Measurements from ENCODE around the gene CCDC117. TPM values are rescaled to one million over a fixed set of nuclear protein-coding genes. Genes with fewer than 3 reads are reported as not detected.
A peak's percentile ranks its signal among the peaks of the same experiment; 100 is the strongest.

Gene CCDC117
- total RNA-seq, 4 donors from 2014 or later = 19.9 to 27.4 (median 20.1) TPM

DNA sequence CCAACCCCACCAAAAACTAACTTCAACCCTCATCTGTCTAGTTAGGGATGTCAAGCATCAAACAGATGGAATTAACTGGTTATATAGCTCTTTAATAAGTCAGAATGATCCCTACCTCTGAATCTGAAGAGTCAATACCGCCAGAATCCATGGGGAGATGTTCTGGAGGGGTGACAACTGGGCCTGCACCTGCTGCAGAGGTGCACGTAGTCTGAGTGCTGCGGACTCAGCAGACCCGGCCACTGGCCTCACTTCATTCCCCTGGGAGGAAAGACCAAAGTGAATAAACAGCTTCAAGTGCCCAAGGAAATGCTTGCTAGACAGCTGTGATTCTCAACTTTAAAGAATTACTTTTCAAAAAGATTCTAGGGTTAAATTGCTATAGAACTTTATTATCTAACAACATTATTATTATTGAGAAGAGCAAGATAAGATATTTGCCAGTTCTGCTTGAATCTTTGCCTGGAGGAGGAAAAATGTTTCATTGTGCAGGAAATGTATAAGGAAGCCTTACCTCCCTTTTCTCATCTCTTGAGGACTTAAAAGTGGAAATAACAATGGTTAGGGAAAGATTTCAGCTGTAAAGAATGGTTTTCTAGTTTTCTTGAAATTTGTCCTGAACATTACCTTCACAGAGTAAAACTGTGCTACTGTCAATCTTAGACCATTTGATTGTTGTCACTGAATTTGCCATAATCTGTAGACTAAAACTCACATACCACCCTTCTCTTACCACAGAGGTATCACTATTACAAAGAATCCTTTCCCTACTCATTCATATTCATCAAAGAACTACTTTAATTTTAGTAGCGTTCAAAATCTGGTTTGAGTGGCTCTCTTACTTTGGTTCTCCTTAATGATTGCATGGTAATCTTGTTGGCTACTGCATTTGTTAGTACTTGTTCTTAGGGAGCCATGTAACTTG lies 23.7 kb downstream of the CCDC117 start:
- 85% methylated on average over 5 of the region's 5 CpGs for WGBS
- Histone ChIP-seq H3K4me3 (no peak overlapping the region), H3K36me3 (peaks cover 34 to 68% (median 54%) of the 10 kb centered on the region in 4 donors), H3K9me3 (no peaks in the 10 kb centered on the region), H3K27ac (replicated peaks in 1 of 4) (peak overlapping the region in 1 of 4 donors; percentile 9), H3K27me3 (no peaks in the 10 kb centered on the region), H3K4me1 (peaks cover 39 to 52% (median 50%) of the 10 kb centered on the region in 4 donors)
- intact Hi-C loops (cut with DNase I) = no loop called here
- TF ChIP-seq POLR2AphosphoS5 (IDR thresholded peaks at IDR 0.05) (no peak), POLR2A (IDR thresholded peaks at IDR 0.05; ENCODE audit: low read depth) (no peak), EP300 (IDR thresholded peaks at IDR 0.05) (no peak)
- TF ChIP-seq, protein P1, sequence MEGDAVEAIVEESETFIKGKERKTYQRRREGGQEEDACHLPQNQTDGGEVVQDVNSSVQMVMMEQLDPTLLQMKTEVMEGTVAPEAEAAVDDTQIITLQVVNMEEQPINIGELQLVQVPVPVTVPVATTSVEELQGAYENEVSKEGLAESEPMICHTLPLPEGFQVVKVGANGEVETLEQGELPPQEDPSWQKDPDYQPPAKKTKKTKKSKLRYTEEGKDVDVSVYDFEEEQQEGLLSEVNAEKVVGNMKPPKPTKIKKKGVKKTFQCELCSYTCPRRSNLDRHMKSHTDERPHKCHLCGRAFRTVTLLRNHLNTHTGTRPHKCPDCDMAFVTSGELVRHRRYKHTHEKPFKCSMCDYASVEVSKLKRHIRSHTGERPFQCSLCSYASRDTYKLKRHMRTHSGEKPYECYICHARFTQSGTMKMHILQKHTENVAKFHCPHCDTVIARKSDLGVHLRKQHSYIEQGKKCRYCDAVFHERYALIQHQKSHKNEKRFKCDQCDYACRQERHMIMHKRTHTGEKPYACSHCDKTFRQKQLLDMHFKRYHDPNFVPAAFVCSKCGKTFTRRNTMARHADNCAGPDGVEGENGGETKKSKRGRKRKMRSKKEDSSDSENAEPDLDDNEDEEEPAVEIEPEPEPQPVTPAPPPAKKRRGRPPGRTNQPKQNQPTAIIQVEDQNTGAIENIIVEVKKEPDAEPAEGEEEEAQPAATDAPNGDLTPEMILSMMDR (IDR thresholded peaks at IDR 0.05) = no peak
- no peak for DNase-seq (ENCODE audit: extremely low spot score)

DNA sequence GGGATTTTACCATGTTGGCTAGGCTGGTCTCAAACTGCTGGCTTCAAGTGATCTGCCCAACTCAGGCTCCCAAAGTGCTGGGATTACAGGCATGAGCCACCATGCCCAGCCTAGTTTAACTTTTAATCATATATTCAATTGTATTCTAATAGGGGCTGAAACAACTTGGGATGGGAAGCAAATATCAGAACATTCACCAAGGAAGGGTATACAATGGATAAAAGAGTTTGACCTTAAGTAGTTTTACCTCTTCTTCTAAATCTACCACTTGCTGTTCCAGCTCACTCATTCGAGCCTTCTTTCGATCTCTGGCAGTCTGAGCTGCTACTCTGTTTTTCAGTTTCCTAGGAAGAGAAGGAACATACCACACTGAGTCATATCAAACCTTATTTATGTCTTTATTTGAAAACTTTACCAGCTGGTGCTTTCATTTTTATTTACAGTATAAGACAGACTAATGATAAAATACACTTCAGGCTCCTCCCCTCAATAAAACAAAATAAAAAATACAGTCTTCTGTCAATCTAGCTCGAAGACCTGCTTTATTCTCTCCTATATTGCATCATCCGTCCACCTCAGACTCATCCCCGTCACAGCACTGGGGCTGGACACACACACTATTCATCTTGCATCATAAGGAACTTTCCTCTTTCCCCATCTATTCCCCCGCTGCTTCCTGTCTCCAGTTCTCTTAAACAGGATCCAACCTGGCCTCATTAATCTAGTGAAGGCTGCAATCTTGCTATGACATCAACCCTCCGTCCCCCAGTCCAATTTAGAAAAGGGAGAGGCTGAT lies 26.5 kb downstream of the CCDC117 start:
- intact Hi-C loops (cut with DNase I) = no loop called here
- peak; percentile 92 for DNase-seq (ENCODE audit: extremely low spot score)
- H3K9me3 ChIP-seq = no peaks in the 10 kb centered on the region
- H3K27me3 ChIP-seq = no peaks in the 10 kb centered on the region
- H3K27ac ChIP-seq (replicated peaks in 1 of 4) = peak overlapping the region; percentile 99 to 100 (median 100)
- peaks cover 33 to 52% (median 40%) of the 10 kb centered on the region in 4 donors for H3K36me3 ChIP-seq
- WGBS = 2% methylated on average over 7 of the region's 7 CpGs
- peaks cover 56 to 71% (median 66%) of the 10 kb centered on the region in 4 donors for H3K4me1 ChIP-seq
- peak; percentile 84 for TF ChIP-seq POLR2A (IDR thresholded peaks at IDR 0.05; ENCODE audit: low read depth)
- TF ChIP-seq, protein P1 (IDR thresholded peaks at IDR 0.05) = no peak
- TF ChIP-seq POLR2AphosphoS5 (IDR thresholded peaks at IDR 0.05) = peak; percentile 79 to 92
- TF ChIP-seq EP300 (IDR thresholded peaks at IDR 0.05) = no peak
- peak overlapping the region; percentile 88 to 100 (median 96) for H3K4me3 ChIP-seq

DNA sequence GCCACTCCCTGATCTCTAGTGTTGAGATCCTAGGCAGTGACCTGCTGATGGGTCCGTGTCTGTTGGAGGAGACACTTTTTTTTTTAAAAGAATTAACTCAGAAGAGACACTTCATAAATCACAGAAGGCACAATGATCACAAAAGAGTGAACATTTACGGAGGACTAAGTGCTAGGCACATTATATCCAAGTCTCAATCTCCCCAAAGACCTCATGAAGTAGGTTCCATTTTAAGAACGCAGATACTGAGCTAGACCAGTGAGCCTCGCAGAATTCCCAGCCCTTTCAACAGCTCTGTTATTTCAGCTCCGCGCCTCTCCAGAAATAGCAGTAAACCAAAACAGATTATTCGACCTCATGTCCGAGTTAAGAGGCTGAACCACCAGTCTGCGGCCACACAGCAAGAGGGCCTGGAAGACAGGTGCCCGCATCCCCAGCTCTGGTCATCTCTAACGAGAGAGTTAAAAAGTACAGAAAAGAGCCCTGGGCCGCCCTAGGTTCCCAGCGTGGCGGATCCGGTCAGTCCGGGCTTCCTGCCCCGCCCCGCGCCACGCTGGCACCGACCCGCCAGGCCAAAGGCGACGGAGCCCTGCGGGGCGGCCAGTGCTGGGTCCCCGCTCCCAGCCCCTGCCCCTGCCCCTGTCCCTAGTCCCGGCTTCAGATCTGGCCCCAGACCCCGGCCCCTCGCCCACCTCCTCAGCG lies 27.3 kb downstream of the CCDC117 start:
- Histone ChIP-seq H3K4me3 (peak overlapping the region; percentile 88 to 100 (median 96)), H3K4me1 (peaks cover 56 to 67% (median 63%) of the 10 kb centered on the region in 4 donors), H3K9me3 (no peaks in the 10 kb centered on the region), H3K27me3 (no peaks in the 10 kb centered on the region), H3K27ac (replicated peaks in 1 of 4) (peak overlapping the region; percentile 99 to 100 (median 100)), H3K36me3 (peaks cover 25 to 44% (median 35%) of the 10 kb centered on the region in 4 donors)
- no peak for DNase-seq (ENCODE audit: extremely low spot score)
- TF ChIP-seq POLR2A (IDR thresholded peaks at IDR 0.05; ENCODE audit: low read depth) (no peak), EP300 (IDR thresholded peaks at IDR 0.05) (no peak), POLR2AphosphoS5 (IDR thresholded peaks at IDR 0.05) (peak in 1 of 2 donors; percentile 46)
- TF ChIP-seq, protein P1 (IDR thresholded peaks at IDR 0.05) = no peak
- intact Hi-C loops (cut with DNase I) = no loop called here
- 0% methylated on average over 7 of the region's 31 CpGs for WGBS

DNA sequence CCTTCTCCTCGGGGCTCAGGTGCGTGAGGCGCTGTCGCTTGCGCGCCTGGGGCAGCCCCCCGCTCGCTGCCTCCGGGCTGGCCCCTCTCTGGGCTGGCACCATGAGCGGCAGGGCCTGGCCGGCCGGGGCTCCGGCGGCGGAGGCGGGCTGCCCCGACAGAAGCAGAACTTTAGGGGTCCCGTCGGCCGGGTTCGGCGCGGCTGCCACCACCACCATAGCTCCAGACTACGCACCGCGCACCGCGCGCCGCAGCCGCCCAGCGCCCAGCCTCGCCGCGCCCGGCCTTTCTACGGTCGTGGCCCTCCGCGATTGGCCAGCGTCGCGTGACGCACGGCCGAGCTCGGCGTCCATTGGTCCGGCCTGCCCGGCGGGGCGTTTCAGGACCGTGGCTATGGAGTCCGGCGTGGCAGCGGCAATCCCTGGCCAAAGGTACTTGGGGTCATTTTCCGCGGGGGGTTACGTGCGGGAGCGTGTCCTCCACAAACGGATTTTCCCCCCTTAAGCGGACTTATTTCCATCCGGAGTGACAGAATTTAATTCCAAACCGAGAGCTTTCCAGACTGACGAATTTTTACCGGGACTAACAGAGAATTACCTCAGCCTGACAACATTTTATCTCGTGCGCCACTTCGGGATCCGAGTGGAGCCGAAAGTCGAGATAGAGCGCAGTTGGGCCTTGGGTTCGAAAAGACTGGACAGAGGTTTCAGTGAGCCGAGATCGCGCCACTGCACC lies 28.0 kb downstream of the CCDC117 start, which contains the start of gene XBP1:
XBP1 (minus strand) TSS at position 262 of the 734 bp plus-strand sequence.
- peaks cover 51 to 62% (median 58%) of the 10 kb centered on the region in 4 donors for H3K4me1 ChIP-seq
- H3K36me3 ChIP-seq = peaks cover 18 to 37% (median 27%) of the 10 kb centered on the region in 4 donors
- no peaks in the 10 kb centered on the region for H3K9me3 ChIP-seq
- H3K27me3 ChIP-seq = no peaks in the 10 kb centered on the region
- intact Hi-C loops (cut with DNase I) = no loop called here
- peak; percentile 98 for DNase-seq (ENCODE audit: extremely low spot score)
- peak; percentile 99 for TF ChIP-seq POLR2AphosphoS5 (IDR thresholded peaks at IDR 0.05)
- TF ChIP-seq POLR2A (IDR thresholded peaks at IDR 0.05; ENCODE audit: low read depth) = peak; percentile 99
- TF ChIP-seq, protein P1 (IDR thresholded peaks at IDR 0.05) = no peak
- peak within 1 kb of the TSS; percentile 99 to 100 (median 100) for H3K27ac ChIP-seq (replicated peaks in 1 of 4)
- WGBS = under 1% methylated on average over 34 of the region's 78 CpGs
- H3K4me3 ChIP-seq = peak within 1 kb of the TSS; percentile 88 to 100 (median 96)
